Inferior parietal cortex (tissue), 1 donor: ENCODE data around the gene TGFBR3L.
"Not testable (repeated sequence)": the region's sequence is repeated elsewhere in the genome, so short reads cannot be mapped to it uniquely, and the experiment has no call there.

Source experiments
- DNase-seq: peaks from one replicate; pipeline ENCODE4 v3.0.0-alpha.2; 2016; ENCODE audit errors: extremely low spot score

Gene TGFBR3L

DNA sequence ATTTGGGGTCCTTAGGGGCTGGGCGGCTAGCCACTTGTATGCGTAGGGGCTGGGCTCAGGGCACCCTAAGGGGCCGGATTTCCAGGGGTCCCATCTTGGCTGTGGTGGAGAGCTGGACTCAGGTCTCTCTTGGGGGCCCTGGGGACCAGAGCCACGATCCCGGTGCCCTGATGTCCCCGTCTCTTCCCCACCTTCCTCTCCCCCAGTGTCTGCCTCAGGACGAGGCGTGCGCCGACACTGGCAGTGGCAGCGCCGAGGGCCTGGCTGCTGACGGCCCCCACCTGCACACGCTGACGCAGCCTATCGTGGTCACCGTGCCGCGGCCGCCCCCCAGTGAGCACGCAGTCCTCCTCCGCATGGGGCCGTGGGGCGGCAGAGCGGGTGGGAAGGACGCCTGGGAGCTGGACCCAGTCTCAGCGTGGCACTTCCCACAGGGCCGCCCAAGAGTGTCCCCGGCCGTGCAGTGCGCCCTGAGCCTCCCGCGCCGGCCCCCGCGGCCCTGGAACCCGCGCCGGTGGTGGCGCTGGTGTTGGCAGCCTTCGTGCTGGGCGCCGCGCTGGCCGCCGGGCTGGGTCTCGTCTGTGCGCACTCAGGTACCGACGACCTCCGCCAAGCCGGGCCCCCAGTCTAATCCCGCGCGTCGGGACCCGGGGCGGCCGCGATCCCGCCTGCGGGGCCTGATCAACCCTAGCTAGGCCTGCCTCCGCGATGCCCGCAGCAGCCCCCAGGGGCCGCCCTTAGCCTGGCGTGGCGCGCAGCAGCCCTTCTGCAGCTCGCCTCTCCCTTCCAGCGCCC lies 2.8 kb downstream of the TGFBR3L start:
- no peak for DNase-seq

DNA sequence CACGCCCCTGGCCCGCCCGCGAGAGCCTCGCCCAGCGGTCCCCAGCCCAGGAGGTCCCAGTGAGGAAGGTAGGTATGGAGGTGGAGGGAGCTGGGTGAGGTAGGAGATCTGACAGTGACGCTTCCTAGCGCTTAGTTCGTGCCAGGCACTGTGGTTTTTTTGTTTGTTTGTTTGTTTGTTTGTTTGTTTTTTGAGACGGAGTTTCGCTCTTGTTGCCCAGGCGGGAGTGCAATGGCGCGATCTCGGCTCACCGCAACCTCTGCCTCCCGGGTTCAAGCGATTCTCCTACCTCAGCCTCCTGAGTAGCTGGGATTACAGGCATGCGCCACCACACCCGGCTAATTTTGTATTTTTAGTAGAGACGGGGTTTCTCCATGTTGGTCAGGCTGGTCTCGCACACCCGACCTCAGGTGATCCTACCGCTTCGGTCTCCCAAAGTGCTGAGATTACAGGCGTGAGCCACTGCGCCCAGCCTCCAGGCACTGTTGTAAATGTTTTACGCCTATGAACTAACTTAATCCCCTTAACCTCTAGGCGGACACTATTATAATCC lies 3.5 kb downstream of the TGFBR3L start:
- DNase-seq, result not testable (repeated sequence)

DNA sequence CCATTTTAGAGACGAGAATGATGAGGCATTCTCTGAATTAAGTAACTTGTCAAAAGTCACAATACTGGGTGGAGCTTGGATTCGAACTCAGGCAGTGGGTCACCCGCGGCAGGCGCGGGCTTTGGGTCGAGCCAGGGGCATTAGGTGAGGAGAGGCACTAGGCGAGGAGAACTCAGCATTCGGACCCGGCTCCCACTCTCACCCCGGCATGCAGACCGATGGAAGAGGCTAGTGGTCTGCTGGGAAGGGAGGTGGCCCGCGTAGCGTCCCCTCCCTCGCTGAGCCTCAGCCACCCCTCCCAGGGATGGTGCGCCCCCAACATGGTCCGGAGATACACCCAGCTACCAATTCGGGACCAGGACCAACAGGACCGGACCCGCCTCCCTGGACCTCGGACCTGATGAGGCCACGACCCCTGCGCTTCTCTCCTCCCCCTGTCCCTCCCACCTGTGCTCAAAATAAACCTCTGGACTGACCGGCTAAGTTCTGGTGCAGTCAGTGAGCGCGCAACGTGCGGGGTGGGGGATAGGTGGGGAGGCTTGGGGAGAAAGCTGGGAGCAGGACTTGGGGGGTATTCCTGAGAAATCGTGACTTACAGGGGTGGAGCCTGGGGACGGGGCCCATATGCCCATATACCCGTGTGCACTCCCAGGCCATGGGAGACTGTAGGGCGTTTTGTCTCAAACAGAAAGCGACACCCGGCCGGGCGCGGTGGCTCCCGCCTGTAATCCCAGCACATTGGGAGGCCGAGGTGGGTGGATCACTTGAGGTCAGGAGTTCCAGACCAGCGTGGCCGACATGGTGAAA lies 4.2 kb downstream of the TGFBR3L start:
- no peak for DNase-seq

DNA sequence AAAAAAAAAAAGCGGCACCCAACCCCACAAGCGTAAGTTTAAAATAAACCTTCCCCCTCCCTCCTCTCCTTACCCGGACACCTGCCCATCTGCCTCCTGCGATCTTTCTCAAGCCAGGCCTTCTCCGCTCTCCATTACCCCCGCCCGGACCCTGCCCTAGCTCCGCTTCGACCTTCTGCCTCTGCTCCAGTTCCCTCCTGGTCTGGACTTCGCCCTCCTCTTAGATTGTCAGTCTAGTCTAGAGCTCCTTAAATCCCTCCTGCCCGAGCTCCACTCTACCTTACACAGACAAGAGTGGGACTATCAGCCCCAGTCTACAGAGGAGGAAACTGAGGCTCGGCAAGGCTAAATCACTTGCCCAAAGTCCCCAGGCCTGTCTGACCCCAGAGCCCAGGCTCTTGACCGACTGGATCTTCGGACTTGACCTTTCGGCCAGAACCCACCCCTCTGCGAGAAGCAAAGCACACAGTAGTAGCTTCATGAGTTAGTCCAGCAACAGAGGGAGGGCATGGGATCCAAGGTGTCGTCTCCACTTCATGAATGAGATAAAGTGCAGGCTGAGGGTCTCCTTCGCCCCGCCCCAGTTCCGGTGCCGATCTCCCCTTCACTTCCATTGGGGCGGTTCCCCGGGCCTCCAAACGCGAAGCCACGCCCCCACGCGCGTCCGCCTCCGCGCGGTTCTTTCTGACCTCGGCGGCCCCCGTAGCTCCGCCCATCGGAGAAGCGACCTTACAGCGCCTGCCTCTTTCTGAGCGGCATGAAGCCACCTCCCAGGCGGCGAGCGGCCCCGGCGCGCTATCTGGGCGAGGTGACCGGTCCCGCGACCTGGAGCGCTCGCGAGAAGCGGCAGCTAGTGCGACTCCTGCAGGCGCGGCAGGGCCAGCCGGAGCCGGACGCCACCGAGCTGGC lies 5.2 kb downstream of the TGFBR3L start, which contains the start of gene SNAPC2:
Gene SNAPC2, plus strand, starts transcription at position 729 of the 909 bp plus-strand sequence. Its CDS starts 29 bp downstream, at position 758.
- peak; percentile 90 for DNase-seq

DNA sequence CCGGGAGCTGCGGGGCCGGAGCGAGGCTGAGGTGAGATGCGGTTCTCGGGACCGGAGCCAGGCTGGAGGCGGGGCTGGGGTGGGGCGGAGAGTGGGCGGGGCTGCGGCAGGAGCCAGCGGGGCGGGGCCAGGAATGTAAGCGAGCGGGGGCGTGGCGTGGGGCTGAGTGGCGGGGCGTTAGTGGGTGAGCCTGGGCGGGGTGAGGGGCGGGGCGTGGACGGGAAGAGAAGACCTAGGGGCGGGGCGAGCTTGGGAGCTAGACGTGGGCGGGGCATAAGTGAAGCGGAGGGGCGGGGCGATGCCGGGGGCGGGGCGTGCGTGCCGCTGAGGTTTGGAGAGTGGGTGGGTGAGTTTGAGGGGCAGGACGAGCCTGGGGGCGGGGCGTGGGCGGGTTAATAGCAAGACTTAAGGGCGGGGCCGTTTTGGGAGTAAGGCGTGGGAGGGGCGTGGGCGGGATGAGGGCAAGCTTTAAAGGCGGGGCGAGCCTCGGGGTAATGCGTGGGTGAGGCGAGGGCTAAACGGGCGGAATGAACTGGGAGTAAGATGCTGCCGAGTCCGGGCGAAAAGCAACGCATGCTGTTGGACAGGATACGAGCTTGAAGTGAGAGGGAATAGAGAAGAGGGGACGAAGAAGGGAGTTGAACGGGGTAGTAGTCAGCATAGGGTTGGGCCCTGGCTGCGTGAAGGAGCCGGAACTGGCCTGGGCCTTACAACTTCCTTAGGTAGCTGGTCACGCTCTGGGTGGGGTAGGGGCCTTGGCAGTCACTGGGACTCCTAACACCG lies 6.1 kb downstream of the TGFBR3L start:
- peak; percentile 68 for DNase-seq

DNA sequence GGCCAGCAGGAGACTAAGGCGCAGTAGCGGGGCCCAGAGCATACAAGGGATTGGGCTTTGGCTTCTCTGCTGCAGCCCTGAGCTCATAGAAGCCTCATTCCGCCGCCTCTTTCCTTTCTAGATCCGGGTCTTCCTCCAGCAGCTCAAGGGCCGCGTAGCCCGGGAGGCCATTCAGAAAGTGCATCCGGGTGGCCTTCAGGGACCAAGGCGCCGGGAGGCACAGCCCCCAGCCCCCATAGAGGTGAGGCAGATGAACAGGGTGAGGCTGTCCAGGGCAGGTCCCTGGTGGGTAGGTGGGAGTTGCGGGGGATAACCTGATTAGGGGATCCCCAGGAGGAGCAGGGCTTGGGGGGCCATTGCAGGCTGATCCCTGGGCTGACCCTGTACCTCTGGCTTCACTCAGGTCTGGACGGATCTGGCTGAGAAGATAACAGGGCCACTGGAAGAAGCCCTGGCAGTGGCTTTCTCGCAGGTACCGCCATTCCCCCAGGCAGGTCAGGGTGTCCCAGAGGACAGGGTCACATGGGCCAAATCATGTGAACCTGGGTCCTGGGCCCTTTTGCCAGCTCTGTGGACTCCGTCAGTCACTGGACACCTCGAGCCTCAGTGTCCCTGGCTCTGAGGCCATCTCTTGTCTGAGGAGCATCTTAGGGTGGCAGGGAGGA lies 6.8 kb downstream of the TGFBR3L start:
- peak; percentile 24 for DNase-seq

DNA sequence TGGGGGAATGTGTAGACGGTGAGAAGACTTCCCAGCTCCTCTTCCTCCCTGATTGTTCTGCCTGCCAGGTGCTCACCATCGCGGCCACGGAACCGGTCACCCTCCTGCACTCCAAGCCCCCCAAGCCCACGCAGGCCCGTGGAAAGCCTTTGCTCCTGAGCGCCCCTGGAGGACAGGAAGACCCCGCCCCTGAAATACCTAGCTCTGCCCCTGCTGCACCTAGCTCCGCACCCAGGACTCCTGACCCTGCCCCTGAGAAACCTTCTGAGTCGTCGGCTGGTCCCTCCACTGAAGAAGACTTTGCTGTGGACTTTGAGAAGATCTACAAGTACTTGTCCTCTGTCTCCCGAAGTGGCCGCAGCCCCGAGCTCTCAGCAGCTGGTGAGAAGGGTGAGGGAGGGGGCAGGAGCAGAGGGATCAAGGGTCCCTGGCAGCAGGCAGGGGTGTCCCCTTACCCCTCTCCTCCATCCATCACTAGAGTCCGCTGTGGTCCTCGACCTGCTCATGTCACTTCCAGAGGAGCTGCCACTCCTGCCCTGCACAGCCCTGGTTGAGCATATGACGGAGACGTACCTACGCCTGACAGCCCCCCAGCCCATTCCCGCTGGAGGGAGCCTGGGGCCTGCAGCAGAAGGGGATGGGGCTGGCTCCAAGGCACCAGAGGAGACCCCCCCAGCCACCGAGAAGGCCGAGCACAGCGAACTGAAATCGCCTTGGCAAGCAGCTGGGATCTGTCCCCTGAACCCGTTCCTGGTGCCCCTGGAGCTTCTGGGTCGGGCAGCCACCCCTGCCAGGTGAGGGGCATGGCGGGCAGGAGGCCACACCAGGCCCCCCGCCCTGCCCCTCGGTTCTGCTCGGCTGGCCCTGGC lies 7.6 kb downstream of the TGFBR3L start:
- no peak for DNase-seq

DNA sequence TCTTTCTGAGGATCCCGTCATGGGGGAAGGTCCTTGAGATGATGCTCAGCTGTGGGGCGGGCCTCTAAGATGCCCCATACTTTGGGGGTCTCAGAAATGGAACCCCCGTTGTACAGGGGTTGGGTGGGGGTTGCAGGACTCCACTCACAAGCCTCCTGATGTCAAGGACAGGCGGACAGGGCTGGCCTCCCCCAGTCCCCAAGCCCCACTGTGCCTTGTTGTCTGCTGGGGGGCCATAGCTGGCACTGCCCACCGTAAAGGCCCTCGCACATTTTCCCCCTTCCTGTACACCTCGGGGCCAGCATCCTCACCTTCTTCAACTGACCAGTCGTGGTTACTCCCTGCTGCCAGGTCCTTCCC lies 8.2 kb downstream of the TGFBR3L start:
- no peak for DNase-seq

DNA sequence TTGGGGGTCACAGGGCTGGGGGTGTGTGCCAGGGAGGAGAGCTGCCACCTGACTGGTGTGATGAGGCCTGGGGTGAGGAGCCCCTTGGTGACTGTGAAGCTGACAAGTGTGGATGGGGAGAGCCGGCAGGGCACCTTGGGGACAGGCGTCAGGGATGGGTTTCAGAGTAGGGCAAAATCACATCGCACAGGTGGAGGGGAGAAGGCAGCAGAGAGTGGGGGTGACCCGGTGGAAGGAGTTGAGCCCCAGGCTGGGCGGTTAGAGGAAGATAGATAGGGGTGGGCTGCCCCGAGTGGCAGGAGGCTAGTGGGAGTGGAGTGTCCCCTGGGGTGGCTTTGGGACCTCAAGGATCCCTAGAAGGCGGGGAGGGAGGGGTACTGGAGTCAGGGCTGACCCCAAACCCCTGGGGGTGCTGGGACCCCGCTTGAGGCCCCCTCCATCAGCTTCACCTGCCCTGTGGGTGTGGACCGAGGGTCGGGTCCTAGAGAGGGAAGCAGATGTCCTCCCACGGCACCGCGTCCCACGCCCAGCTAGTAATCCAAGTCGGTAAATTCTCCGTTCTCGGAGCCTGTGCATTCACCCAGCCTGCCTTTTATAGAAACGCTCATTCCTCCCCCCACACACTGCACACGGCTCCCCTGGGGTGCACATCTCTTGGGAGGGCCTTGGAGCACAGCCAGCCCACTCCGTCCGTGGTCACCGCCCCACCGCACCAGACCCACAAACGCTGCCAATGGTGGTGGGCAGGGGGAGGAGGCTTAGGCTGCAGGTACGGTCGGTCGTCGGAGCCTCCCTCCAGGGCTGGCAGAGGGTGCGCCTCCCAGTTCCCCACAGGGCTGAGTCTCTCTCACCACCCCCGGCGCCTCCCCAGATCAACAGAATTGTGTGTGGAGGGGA lies 8.9 kb downstream of the TGFBR3L start:
- DNase-seq, result no peak

DNA sequence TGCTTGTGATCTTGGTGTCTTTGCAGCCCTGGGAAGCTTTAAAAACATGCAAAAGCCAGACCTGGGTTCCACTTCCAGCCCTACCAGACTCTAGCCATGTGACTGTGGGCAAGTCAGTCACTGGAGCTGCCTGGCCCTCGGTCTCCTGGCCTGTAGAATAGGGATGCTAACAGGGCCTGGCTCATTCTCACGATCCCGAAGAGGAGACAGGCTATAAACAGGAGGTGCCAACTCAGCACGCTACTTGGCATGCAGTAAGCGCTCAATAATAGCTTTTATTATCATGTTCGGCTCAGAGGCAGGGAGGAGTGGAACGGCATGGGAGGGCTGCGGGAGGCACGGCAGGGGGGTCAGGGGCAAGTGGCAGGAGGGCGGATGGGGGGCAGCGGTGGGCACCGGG lies 9.6 kb downstream of the TGFBR3L start:
- no peak for DNase-seq

DNA sequence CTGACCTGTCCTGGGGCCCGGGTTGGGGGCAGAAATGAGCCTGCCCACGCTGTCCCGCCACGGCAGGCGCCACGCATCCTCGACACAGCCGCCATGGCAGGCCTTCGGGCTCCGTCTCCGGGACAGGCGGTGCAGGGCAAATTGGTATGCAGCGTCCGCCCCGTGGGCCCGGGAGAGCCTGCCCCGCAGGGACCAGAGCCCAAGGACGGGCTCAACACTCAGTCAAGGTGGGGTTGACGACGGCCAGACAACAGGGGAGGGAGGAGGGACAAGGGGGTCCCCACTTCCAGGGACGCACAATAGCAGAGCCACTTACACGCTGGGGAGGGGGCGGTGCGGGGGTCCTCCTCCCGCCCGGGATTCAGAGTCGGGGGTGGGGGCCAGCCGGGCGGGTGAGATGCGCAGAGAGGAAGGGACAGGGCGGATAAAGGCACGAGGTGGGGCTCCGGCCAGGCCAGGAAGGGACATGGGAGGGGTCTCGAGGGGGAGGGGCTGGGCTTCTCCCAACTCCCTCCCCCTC lies 10.1 kb downstream of the TGFBR3L start:
- DNase-seq, result no peak

DNA sequence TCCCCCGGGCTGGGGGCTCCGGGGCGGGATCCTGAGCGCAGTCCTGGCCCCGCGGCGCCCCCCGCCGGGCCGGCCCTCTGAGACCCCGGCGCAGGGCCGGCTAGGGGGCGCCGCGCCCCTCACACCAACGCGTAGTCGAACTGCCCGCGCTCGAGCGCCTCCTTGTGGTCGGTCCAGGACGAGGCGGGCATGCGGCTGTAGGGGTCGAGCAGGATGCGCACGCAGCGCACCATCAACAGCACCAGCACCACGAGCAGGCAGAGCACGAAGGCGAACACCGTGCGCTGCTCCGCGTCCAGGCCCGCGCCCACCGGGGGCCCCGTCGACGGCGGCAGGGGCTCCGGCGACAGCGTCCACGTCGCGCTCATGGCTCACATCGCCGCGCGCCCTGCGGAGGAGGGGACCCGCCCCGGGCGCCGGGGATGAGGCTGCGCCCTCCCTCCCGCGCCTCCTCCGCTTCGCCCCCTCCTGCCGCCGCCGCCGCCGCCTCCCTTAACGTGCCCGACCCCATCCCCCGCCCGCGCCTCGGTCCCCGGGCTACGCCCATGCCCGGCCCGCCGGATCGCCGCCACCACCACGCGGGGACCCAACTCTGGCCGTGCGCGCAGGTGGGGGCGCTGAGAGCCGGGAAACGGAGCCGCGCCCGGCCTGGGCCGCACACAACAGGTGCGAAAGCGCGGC lies 10.7 kb downstream of the TGFBR3L start:
- peak; percentile 38 for DNase-seq

DNA sequence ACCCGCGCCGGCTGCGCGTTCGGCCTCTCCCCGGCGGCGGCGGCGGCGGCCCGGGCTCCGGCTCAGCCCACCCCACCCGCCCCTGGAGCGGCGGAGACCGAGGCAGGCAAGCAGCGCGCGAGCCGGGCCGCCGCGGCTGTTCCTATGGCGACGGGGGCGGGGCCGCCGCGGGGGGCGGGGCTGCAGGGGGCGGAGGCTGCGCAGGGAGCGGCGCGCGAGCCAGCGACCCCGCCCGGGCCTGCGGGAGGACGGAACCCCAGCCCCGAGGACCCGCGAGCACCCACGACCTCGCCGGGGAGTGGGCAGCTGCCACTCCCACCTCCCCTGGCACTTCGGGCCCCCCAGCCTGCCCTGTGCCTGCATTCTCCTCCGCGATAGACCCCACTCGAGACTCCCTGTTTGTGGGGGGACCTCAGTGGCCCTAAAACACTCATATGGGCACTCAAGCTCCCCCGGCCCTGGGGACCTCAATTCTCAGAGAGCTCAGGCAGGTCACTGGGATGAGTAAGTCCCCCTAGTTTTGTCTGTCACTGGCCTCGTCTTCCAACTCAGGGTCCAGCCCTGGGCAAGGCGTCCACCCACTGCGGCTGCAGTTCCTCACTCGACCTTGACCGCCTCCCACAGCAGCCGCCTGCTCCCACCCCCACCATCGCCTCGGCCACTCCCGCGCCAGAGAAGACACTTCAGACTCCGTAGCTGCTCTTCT lies 11.5 kb downstream of the TGFBR3L start, which contains the start of gene CTXN1:
Gene CTXN1, minus strand, starts transcription at position 115 of the 706 bp plus-strand sequence. CDS start 597 bp downstream, outside the sequence.
- DNase-seq, result no peak

DNA sequence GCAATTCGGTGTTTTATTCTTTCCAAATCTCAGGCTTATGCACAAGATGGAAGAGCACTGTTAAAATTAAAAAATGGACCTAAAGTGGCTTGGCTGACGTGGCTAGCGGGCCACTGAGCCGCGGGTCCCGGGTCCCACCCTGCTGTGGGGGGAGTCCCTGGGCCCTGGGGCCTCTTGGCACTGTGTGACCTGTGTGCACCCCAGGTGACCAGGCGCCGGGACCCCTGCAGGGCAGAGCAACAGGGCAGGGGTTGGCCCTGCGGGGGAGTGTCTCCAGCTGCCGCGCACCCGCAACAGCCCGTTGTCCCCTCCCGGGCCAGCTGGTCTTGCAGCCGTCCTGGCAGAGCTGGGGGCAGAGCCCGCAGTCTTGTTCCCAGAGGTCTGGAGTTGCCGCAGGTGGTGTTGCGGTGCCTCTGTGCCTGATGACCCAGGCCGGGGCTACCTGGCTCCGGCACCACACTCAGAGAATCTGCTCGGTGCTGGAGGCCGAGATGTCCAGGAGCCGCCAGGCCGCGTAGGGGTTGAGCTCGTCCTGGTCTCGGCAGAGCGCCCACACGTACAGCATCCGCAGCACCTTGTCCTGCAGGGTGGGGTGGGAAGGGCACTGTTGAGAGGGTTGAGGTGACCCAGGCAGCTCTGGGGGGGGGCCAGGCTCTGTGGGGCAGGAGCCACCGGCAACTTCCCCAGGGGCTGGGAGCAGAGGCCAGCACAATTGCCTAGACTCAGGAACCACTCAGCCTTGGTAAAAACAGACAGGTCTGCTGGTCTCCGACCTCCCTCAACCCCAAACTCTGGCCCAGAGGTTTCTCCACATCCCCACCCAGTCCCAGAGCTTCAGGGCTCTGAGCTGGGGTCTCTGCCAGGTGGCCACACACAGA lies 12.3 kb downstream of the TGFBR3L start:
- no peak for DNase-seq

DNA sequence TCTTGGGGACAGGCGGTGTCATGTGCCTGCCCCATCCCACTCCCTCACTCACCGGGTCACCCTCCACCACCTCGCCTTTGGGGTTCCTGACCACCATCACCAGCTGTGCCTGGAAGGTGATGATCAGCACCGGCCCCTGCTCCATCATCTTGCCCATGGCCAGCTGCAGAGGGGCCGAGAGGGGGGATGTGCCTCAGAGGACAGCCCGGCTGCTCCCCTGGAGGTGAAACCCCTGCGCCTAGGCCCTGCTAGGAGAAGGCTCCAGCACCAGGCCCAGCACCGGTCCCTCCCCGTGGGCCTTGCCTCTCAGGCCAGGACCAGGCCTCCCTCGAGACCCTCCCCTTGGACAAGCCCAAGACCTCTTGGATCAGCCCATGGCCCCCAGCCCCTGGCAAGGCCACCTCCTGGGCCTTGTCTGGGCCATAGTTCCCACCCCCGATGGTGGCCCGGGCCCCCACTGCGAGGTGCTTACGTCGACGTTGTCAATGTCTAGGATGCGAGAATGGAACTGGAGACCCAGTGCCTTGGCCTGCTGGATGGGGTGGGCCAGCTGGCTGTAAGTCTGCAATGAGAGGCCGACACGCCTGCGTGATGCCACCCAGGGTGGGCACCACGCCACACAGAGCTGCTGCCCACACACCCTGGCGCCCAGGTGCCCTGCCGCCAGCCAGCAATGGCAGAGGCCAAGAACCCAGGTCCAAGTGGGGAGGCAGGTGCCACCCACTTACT lies 13.1 kb downstream of the TGFBR3L start:
- DNase-seq, result no peak
